Kidney epithelial cell (primary cell): ENCODE data around the gene OPRL1. TPM values are rescaled to one million over a fixed set of nuclear protein-coding genes. Genes with fewer than 3 reads are reported as not detected.

Experiments
- DNase-seq: peaks from one replicate; pipeline ENCODE4 v3.0.0-alpha.2; 2010; ENCODE audit warnings: low read depth
- H3K27me3 ChIP-seq: 2 replicates; pipeline ENCODE4 v1.6.0; 2011; ENCODE audit warnings: low read length; ENCODE audit not compliant: control insufficient read depth, insufficient read depth
- H3K36me3 ChIP-seq: 2 replicates; pipeline ENCODE4 v1.5.1; 2011; ENCODE audit warnings: low read length; ENCODE audit not compliant: control insufficient read depth, insufficient read depth
- H3K4me3 ChIP-seq: 2 replicates; pipeline ENCODE4 v1.5.1; 2011; ENCODE audit warnings: low read depth, mild to moderate bottlenecking, control low read depth, low read length
- total RNA-seq: library from RNA; depleted of rRNA; stranded (reverse); fragments of >200 nt; gene quantifications from 2 replicates; pipeline ENCODE4 v1.2.3, GENCODE V29; 2015
- TF ChIP-seq, protein P1 (sequence below): IDR thresholded peaks from 2 replicates; pipeline ENCODE4 v1.5.1; 2011; ENCODE audit warnings: mild to moderate bottlenecking, moderate library complexity, low read length, control low read depth, inconsistent platforms; ENCODE audit not compliant: insufficient read depth, poor library complexity, severe bottlenecking

OPRL1 gene
- total RNA-seq, 1 donor from 2014 or later = 0.21 TPM

DNA sequence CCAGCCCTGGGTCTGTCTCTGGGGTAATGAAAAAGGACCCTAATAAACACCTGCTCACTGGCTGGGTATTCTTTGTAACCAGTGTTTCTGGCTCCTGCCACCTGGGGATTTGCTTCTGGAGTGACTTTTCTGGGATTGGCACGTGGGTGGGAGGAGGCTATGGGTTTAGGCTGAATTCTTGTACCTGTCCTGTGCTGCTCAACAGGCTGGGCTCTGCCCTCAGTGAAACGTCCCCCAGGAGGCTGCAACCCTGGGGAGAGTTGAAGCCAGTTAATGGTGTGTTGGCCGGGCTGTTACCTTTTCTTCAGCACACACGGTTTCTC, 20.6 kb downstream of the OPRL1 start:
- H3K36me3 ChIP-seq = no peaks in the 10 kb centered on the region
- peaks cover 49% of the 10 kb centered on the region for H3K27me3 ChIP-seq
- no peak for DNase-seq
- TF ChIP-seq, protein P1, sequence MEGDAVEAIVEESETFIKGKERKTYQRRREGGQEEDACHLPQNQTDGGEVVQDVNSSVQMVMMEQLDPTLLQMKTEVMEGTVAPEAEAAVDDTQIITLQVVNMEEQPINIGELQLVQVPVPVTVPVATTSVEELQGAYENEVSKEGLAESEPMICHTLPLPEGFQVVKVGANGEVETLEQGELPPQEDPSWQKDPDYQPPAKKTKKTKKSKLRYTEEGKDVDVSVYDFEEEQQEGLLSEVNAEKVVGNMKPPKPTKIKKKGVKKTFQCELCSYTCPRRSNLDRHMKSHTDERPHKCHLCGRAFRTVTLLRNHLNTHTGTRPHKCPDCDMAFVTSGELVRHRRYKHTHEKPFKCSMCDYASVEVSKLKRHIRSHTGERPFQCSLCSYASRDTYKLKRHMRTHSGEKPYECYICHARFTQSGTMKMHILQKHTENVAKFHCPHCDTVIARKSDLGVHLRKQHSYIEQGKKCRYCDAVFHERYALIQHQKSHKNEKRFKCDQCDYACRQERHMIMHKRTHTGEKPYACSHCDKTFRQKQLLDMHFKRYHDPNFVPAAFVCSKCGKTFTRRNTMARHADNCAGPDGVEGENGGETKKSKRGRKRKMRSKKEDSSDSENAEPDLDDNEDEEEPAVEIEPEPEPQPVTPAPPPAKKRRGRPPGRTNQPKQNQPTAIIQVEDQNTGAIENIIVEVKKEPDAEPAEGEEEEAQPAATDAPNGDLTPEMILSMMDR = no peak
- no peak overlapping the region for H3K4me3 ChIP-seq

DNA sequence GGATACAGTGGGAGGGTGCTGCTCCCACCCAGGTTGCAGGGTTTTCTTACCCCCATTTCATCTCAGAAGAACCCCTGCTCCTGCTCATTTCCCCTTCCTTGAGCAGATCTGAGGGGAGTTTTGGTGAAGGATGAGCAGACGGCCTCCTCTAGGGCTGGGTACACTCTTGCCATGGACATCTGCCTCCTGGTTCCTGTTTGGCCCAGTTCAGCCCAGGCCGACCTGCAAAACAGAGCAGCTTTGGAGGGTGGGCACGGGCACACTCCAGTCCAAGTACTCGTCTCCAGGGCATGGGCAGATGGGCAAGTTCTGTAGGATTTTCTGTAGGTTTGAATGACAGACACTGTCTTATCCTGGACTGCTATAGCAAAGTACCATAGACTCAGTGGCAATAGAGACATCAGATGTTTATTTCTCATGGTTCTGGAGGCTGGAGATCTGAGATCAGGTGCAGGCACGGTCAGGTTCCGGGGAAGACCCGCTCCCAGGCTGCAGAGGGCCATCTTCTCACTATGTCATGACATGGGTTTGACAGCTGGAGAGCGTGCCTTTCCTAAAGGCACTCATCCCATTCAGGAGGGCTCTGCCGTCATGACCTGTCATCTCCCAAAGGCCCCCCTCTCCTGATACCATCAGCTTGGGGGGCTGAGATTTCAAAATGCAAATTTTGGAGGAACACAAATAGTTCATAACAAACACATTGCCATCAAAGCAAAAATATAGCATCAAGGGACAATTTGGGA, 21.2 kb downstream of the OPRL1 start:
- TF ChIP-seq, protein P1 = no peak
- H3K36me3 ChIP-seq = no peaks in the 10 kb centered on the region
- H3K4me3 ChIP-seq = no peak overlapping the region
- no peak for DNase-seq
- peaks cover 49% of the 10 kb centered on the region for H3K27me3 ChIP-seq

DNA sequence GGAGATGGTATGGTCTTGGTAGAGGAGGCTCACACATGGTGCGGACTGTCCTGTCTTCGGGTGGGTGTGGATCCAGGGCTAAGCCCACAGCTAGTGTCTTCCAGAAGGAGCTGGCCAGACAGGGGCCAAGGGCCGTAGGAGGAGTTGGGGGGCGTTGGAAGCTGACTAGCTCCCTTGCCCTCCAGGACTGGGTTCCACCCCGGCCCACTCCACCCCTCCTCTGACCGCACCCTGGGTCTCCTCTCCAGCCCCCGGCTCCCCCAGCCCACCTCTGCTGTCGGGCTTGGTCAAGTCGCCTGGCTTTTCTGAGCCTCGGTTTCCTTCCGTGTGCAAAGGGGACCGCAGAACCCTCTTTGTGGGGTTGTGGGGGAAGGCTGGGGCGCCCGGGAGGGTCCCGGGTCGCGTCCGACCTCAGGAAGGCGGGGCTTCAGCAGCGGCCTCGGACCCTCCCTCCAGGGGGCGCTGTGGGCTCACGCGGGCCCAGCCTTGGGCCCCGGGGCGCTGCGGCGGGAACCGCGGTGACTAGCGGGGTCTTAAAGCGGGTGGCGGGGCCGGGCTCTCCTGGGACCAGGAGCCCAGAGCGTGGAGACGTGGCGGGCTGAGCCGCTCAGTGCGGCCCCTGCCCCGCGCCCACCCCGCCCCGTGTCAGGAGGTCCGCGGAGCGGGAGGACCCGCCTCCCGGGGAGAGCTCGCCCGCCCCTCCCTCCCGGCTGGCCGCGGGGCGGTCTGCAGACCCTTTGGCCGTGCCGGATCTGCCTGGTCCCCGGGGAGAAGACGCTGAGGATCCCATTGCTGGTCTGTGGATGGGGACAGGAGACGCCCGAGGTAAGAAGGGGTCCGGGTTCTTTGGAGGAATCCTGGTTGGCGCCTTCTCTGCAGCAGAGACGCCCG, 22.1 kb downstream of the OPRL1 start:
- DNase-seq = no peak
- peaks cover 49% of the 10 kb centered on the region for H3K27me3 ChIP-seq

DNA sequence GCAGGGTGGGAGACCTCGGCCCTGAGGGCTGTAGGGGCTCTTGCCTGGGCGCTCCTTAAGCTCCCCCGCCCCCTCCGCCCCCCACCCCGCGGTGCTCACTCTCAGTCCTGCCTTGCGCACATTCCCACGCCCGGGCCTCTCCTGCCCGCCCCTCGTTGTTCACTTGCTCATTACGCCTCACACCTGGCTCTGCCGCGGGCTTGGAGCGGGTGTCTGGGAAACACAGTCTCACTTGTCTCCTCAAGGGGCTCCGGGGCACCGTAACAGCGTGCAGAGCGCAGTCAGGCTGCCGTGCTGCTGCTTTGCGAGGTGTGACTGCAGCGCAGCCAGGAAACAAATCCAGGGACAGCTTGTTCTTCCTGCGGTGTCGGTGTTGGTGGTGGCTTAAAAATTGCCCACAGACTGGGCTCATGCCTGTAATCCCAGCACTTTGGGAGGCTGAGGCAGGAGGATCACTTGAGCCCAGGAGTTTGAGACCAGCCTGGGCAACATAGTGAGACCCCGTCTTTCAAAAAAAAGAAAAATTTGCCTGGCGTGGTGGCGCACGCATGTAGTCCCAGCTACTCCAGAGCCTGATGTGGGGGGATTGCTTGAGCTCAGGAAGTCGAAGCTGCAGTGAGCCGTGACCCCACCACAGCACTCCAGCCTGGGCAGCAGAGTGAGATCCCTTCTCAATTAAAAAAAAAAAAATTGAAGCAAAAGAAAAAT, 22.9 kb downstream of the OPRL1 start:
- no peak for DNase-seq
- Histone ChIP-seq H3K4me3 (no peak overlapping the region), H3K36me3 (no peaks in the 10 kb centered on the region), H3K27me3 (peaks cover 53% of the 10 kb centered on the region)
- TF ChIP-seq, protein P1 = no peak

More for the DNA sequence above, 22.1 kb downstream of the OPRL1 start:
- Histone ChIP-seq H3K36me3 (no peaks in the 10 kb centered on the region), H3K4me3 (peak overlapping the region; percentile 12)
- TF ChIP-seq, protein P1 = peak; percentile 60

DNA sequence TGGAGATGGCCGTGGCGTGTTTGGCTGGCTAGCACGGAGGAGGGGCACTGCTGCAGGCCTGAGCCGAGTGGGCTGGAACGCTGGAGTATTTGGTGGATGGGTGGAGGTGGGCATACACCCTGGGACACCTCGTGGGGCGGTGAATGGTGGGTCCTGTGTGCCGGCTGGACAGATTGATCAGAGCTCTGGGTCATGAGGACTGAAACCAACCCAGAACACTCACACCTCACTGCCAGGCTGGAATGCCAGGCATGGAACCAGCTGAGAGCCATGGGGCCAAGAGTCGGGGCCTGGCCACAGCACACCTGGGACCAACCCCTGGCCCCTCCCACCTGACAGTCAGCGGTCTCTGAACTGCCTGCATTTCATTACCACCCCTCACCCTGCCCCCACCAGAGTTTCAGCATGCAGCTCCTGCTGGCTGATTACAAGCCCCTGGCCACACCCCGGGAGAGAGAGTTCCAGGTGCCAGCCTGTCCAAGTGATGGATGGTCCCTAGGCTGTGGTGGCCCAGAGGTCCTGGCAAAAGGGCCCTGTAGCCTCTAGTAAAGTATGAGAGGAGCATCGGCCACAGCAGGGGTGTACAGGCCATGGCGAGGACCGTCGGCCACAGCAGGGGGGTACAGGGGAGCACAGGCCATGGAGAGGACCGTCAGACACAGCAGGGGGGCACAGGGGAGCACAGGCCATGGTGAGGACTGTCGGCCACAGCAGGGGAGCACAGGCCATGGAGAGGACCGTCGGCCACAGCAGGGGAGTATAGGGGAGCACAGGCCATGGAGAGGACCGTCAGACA, 24.2 kb downstream of the OPRL1 start:
- TF ChIP-seq, protein P1 = no peak
- no peaks in the 10 kb centered on the region for H3K36me3 ChIP-seq
- no peak overlapping the region for H3K4me3 ChIP-seq
- H3K27me3 ChIP-seq = peaks cover 55% of the 10 kb centered on the region
- DNase-seq = no peak
